Sigmoid colon (tissue), 4 donors: ENCODE results near the gene CLVS2.

ENCODE experiments used
- POLR2A ChIP-seq, 2 donors: fragments of 450-650 bp; IDR thresholded peaks; one replicate each; pipeline ENCODE4 v1.6.1; 2016; ENCODE audit warnings: antibody characterized with exemption in 2 of 2, mild to moderate bottlenecking in 2 of 2, moderate library complexity in 2 of 2
- POLR2AphosphoS5 ChIP-seq, 4 donors: sonication (generic); formaldehyde crosslinking; IDR thresholded peaks; one replicate each; pipeline ENCODE4 v1.6.1; 2017; ENCODE audit warnings: antibody characterized with exemption in 4 of 4
- TF ChIP-seq, protein P1 (sequence below), 4 experiments: fragments of 450-650 bp in 3 of 4; fragments of 200-600 bp in 1 of 4; IDR thresholded peaks; one replicate each; pipeline ENCODE4 v1.5.1; 2016 to 2019; ENCODE audit warnings: antibody characterized with exemption in 4 of 4, mild to moderate bottlenecking in 3 of 4, moderate library complexity in 2 of 4

GRCh38 chr6:122997541-122998150 is 1.6 kb downstream of the CLVS2 start:
- TF ChIP-seq, protein P1, sequence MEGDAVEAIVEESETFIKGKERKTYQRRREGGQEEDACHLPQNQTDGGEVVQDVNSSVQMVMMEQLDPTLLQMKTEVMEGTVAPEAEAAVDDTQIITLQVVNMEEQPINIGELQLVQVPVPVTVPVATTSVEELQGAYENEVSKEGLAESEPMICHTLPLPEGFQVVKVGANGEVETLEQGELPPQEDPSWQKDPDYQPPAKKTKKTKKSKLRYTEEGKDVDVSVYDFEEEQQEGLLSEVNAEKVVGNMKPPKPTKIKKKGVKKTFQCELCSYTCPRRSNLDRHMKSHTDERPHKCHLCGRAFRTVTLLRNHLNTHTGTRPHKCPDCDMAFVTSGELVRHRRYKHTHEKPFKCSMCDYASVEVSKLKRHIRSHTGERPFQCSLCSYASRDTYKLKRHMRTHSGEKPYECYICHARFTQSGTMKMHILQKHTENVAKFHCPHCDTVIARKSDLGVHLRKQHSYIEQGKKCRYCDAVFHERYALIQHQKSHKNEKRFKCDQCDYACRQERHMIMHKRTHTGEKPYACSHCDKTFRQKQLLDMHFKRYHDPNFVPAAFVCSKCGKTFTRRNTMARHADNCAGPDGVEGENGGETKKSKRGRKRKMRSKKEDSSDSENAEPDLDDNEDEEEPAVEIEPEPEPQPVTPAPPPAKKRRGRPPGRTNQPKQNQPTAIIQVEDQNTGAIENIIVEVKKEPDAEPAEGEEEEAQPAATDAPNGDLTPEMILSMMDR (IDR thresholded peaks at IDR 0.05): no peak
- TF ChIP-seq POLR2A (IDR thresholded peaks at IDR 0.05): no peak
- no peak for TF ChIP-seq POLR2AphosphoS5 (IDR thresholded peaks at IDR 0.05)
